ENCODE measurements around the gene DNM1L.

DNM1L gene

DNA sequence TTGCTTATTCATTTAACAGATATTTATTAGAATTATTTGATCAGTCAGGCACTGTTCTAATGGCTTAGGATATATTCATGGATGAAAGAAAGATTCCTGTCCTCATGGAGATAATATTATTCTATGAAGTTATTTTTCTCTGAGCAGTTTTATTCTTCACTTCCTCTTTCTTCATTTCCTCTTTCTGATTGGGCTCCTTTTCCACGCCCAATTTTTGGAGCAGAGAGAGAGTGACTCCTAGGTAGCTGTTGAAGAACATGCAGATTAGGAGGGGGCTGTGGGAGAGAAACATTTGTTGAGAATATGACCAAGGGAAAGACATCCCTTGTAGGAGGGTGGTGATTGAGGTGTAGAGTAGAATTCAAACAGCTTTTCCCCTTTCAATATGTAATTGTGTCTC, 82.6 kb downstream of the DNM1L start:
- no peak for DNase-seq

DNA sequence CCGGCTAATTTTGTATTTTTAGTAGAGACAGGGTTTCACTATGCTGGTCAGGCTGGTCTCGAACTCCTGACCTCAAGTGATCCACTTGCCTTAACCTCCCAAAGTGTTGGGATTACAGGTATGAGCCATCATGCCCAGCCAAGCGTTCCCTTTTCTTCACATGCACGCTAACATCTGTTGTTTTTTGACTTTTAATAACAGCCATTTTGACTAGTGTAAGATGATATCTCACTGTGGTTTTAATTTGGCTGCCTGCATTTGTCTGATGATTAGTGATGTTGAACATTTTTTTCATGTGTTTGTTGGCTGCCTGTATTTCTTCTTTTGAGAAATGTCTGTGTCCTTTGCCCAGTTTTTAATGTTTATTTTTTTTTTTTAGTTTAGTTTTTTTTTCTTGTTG, 86.8 kb downstream of the DNM1L start:
- no peak for DNase-seq

- DNase-seq, result no peak
Measured at GRCh38 chr12:32768518-32768917, 89.4 kb downstream of the DNM1L start.

- DNase-seq, result no peak
Measured at GRCh38 chr12:32770141-32770540, 91.0 kb downstream of the DNM1L start.

- no peak for DNase-seq
Measured at GRCh38 chr12:32773691-32774090, 94.6 kb downstream of the DNM1L start.

GRCh38 chr12:32776258-32776657, 97.2 kb downstream of the DNM1L start:
- no peak for DNase-seq

DNA sequence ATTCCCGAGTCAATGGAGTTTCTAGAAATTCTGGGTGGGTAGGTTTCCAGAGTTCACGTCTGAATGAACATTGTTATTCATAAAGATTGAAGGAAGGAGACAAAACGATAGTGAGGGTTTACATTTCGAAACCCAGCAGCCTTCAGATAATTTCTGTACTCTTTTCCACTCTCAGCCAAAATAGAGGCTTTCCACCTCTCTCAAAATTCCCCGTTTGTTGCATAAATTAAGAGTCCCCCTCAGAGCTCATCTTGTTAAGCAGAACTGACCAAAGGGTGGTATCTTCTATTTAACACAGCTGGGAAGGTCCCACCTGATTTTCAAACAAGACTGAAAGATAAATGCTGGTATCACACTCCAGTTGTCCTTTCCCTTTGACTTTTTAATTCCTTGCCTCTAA, 98.1 kb downstream of the DNM1L start:
- DNase-seq, result no peak

DNA sequence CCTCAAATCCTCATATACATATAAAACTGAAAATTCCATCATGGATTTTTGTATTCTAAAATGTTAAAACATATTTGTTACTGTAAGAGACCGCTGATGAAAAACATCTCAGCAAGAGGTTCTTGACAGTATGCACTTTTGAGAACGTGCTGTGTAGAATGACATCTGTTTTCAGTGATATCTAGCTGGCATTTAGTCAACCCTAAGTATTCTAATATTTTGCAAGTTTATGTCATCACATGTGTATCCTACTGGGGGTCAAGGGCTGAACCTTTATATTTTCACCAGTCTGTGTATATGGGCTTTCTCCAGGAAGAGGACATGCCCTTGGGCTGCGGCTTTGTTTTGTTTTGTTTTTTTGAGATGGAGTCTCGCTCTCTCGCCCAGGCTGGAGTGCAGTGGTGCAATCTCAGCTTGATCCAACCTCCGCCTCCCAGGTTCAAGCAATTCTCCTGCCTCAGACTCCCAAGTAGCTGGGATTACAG, 98.6 kb downstream of the DNM1L start:
- no peak for DNase-seq

DNA sequence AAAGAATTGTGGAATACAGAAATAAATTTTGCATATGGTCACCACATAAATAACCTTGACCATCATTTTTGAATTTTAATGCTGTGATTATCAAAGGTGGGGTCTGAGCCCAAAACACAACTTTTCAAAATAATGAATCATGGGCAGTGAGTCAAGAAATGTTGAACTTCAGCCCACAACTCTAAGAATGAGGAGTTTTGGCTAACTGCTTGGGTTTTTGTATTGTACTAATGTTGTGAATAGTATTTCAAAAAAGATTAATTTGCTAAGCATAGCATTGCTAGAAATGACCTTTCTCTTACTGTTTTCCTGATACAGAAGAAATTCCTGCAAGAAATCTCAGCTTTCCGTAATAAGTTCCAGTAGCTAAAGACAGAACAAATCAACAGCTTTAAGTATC, 101.0 kb downstream of the DNM1L start:
- DNase-seq, result no peak

- no peak for DNase-seq
Measured at GRCh38 chr12:32783029-32783428, 103.9 kb downstream of the DNM1L start.

GRCh38 chr12:32785557-32785956, 106.5 kb downstream of the DNM1L start:
- DNase-seq, result no peak

- DNase-seq, result no peak
Measured at GRCh38 chr12:32788405-32788804, 109.3 kb downstream of the DNM1L start.

DNA sequence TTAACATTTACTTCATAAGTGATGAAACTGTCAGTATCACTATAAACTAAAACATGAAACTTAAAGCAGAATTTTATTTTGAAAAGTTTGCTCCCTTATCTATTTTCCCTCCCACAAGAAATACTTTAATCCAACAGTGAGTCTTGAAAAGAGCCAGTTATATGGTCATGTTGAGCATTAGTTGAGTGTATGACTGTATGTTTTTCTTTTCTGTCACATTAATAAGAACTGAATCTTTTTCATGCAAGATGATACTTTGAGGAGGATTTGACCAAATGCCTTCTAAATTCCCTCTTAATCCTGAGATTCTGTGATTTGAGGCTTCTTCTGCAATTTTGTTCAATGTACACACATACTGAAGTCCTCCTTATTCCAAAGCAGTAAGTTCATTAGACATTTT, 110.3 kb downstream of the DNM1L start:
- DNase-seq, result no peak

DNA sequence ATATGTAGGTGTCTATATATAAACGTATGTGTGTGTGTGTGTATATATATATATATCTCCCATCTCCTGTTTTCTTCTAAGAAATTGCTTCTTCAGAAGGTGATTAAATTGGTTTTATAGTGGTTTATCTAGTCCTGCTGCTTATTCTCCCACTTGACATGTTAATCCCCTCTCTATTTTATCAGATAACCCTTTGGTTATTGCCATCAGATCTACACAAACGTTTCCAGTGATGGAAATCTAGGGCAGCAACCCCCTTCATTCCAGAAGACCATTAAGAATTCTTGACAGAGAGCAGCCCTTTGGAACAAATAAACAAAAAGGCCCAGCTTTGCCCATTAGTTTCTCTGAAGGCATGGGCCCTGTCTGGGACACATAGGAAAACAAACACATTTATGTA, 110.8 kb downstream of the DNM1L start:
- no peak for DNase-seq

- DNase-seq, result no peak
Measured at GRCh38 chr12:32794281-32794680, 115.2 kb downstream of the DNM1L start.
